MG63 (cell line): ENCODE data around the gene NAGLU. TPM values are rescaled to one million over a fixed set of nuclear protein-coding genes. Genes with fewer than 3 reads are reported as not detected.
"Not testable (repeated sequence)": the region's sequence is repeated elsewhere in the genome, so short reads cannot be mapped to it uniquely, and the experiment has no call there.

ENCODE experiments used
- DNase-seq: peaks from one replicate; pipeline ENCODE4 v3.0.0-alpha.2; 2020
- H3K27me3 ChIP-seq: fragments of 250-450 bp; sonication (Bioruptor Pico); 2 replicates; pipeline ENCODE4 v1.5.1; 2020; ENCODE audit warnings: mild to moderate bottlenecking, moderate library complexity
- H3K36me3 ChIP-seq: fragments of 250-450 bp; sonication (Bioruptor Pico); 2 replicates; pipeline ENCODE4 v1.5.1; 2020; ENCODE audit warnings: mild to moderate bottlenecking, moderate library complexity
- H3K4me3 ChIP-seq: fragments of 250-450 bp; sonication (Bioruptor Pico); 2 replicates; pipeline ENCODE4 v1.5.1; 2020; ENCODE audit warnings: mild to moderate bottlenecking, moderate library complexity
- H3K9me3 ChIP-seq: fragments of 250-450 bp; sonication (Bioruptor Pico); 2 replicates; pipeline ENCODE4 v1.5.1; 2020; ENCODE audit warnings: mild to moderate bottlenecking, moderate library complexity
- total RNA-seq: library from RNA; depleted of rRNA; stranded (reverse); fragments of >200 nt; shearing (Covaris generic); gene quantifications from 2 replicates; pipeline ENCODE4 v1.2.3, GENCODE V29; 2014; ENCODE audit warnings: low replicate concordance

The NAGLU gene
- total RNA-seq, 1 experiment from 2014 or later, result 46.4 TPM

GRCh38 chr17:42553161-42553818, 17.2 kb downstream of the NAGLU start:
- H3K4me3 ChIP-seq, result no peak overlapping the region
- no peaks in the 10 kb centered on the region for H3K36me3 ChIP-seq
- H3K9me3 ChIP-seq, result no peaks in the 10 kb centered on the region
- H3K27me3 ChIP-seq, result no peaks in the 10 kb centered on the region
- DNase-seq, result no peak

GRCh38 chr17:42553866-42554249, 17.8 kb downstream of the NAGLU start:
- Histone ChIP-seq H3K36me3 (no peaks in the 10 kb centered on the region), H3K27me3 (no peaks in the 10 kb centered on the region), H3K4me3 (peak overlapping the region; percentile 76), H3K9me3 (no peaks in the 10 kb centered on the region)
- DNase-seq, result peak; percentile 30

GRCh38 chr17:42554250-42555121, 18.4 kb downstream of the NAGLU start:
- Histone ChIP-seq H3K27me3 (no peaks in the 10 kb centered on the region), H3K36me3 (no peaks in the 10 kb centered on the region), H3K4me3 (peak overlapping the region; percentile 76), H3K9me3 (no peaks in the 10 kb centered on the region)
- peak; percentile 92 for DNase-seq

GRCh38 chr17:42555122-42555622, 19.1 kb downstream of the NAGLU start:
- no peak for DNase-seq
- H3K9me3 ChIP-seq, result no peaks in the 10 kb centered on the region
- no peaks in the 10 kb centered on the region for H3K27me3 ChIP-seq
- H3K4me3 ChIP-seq, result peak overlapping the region; percentile 76
- no peaks in the 10 kb centered on the region for H3K36me3 ChIP-seq

GRCh38 chr17:42555961-42556617, 20.0 kb downstream of the NAGLU start:
- H3K27me3 ChIP-seq, H3K36me3 ChIP-seq, H3K4me3 ChIP-seq, H3K9me3 ChIP-seq: not testable (repeated sequence)
- DNase-seq, result peak; percentile 33

GRCh38 chr17:42559075-42559474, 23.0 kb downstream of the NAGLU start:
- Histone ChIP-seq H3K36me3 (peaks cover 14% of the 10 kb centered on the region), H3K9me3 (no peaks in the 10 kb centered on the region), H3K27me3 (no peaks in the 10 kb centered on the region), H3K4me3 (no peak overlapping the region)
- DNase-seq, result no peak

GRCh38 chr17:42560246-42560645, 24.2 kb downstream of the NAGLU start:
- DNase-seq, result no peak
- Histone ChIP-seq H3K4me3 (no peak overlapping the region), H3K27me3 (no peaks in the 10 kb centered on the region), H3K9me3 (no peaks in the 10 kb centered on the region), H3K36me3 (peaks cover 25% of the 10 kb centered on the region)

- no peaks in the 10 kb centered on the region for H3K27me3 ChIP-seq
- peak; percentile 99 for DNase-seq
These were observed 25.9 kb downstream of the NAGLU start, which contains the start of gene COASY for GRCh38 chr17:42561897-42562387. Gene COASY (plus strand): TSS chr17:42562148. CDS start chr17:42562623, 475 bp downstream.

GRCh38 chr17:42562388-42563142, 26.5 kb downstream of the NAGLU start:
- Histone ChIP-seq H3K27me3 (no peaks in the 10 kb centered on the region), H3K36me3 (peaks cover 42% of the 10 kb centered on the region), H3K9me3 (no peaks in the 10 kb centered on the region), H3K4me3 (peak overlapping the region; percentile 80)
- peak; percentile 43 for DNase-seq

More at GRCh38 chr17:42561897-42562387, 25.9 kb downstream of the NAGLU start, which contains the start of gene COASY:
- Histone ChIP-seq H3K9me3 (no peaks in the 10 kb centered on the region), H3K4me3 (peak within 1 kb of the TSS; percentile 80), H3K36me3 (peaks cover 41% of the 10 kb centered on the region)

- Histone ChIP-seq H3K9me3 (no peaks in the 10 kb centered on the region), H3K36me3 (peaks cover 47% of the 10 kb centered on the region), H3K27me3 (no peaks in the 10 kb centered on the region), H3K4me3 (peak overlapping the region; percentile 80)
- DNase-seq, result no peak
These were observed 27.1 kb downstream of the NAGLU start for GRCh38 chr17:42563143-42563509.

GRCh38 chr17:42563543-42563942, 27.5 kb downstream of the NAGLU start:
- no peak for DNase-seq
- Histone ChIP-seq H3K27me3 (no peaks in the 10 kb centered on the region), H3K4me3 (peak overlapping the region; percentile 80), H3K9me3 (no peaks in the 10 kb centered on the region), H3K36me3 (peaks cover 51% of the 10 kb centered on the region)

- DNase-seq, result no peak
- Histone ChIP-seq H3K36me3 (peaks cover 56% of the 10 kb centered on the region), H3K4me3 (peak overlapping the region; percentile 80; the same call in 1 of the 2 replicates), H3K27me3 (no peaks in the 10 kb centered on the region), H3K9me3 (no peaks in the 10 kb centered on the region)
These were observed 27.9 kb downstream of the NAGLU start for GRCh38 chr17:42563950-42564349.

- DNase-seq, result no peak
- Histone ChIP-seq H3K9me3 (no peaks in the 10 kb centered on the region), H3K27me3 (no peaks in the 10 kb centered on the region), H3K4me3 (no peak overlapping the region), H3K36me3 (peaks cover 66% of the 10 kb centered on the region)
These were observed 28.9 kb downstream of the NAGLU start for GRCh38 chr17:42564815-42565522.

- no peaks in the 10 kb centered on the region for H3K9me3 ChIP-seq
- peaks cover 70% of the 10 kb centered on the region for H3K36me3 ChIP-seq
- no peak for DNase-seq
These were observed 29.6 kb downstream of the NAGLU start for GRCh38 chr17:42565523-42566214.

GRCh38 chr17:42566215-42566882, 30.3 kb downstream of the NAGLU start:
- no peaks in the 10 kb centered on the region for H3K27me3 ChIP-seq
- peak overlapping the region; percentile 84 for H3K4me3 ChIP-seq
- peaks cover 77% of the 10 kb centered on the region for H3K36me3 ChIP-seq
- no peak for DNase-seq
- no peaks in the 10 kb centered on the region for H3K9me3 ChIP-seq

More at GRCh38 chr17:42565523-42566214, 29.6 kb downstream of the NAGLU start:
- H3K27me3 ChIP-seq, result no peaks in the 10 kb centered on the region
- no peak overlapping the region for H3K4me3 ChIP-seq
